Tibial artery (tissue), 4 donors: ENCODE results near the gene ETS2.

Experiments
- DNase-seq, 2 donors: peaks; one replicate each; pipeline ENCODE4 v3.0.0-alpha.2; 2019
- H3K27ac ChIP-seq, 2 donors: fragments of 200-600 bp; sonication (generic) in 1 of 2; 1 replicate in 1 of 2; 2 replicates in 1 of 2; pipeline ENCODE4 v1.5.1; 2018 to 2019; ENCODE audit warnings: mild to moderate bottlenecking in 1 of 2
- H3K27me3 ChIP-seq, 2 donors: fragments of 200-600 bp; sonication (generic) in 1 of 2; one replicate each; pipeline versions ENCODE4 v1.5.1 to v1.6.0; 2016 to 2019
- H3K36me3 ChIP-seq, 3 donors: fragments of 200-600 bp; sonication (generic) in 2 of 3; one replicate each; pipeline ENCODE4 v1.5.1; 2016 to 2019; ENCODE audit warnings: mild to moderate bottlenecking in 2 of 3
- H3K4me1 ChIP-seq, 4 donors: fragments of 200-600 bp; sonication (generic) in 2 of 4; 1 replicate in 3 of 4; 2 replicates in 1 of 4; pipeline ENCODE4 v1.5.1; 2016 to 2019
- H3K4me3 ChIP-seq, 2 donors: fragments of 200-600 bp; sonication (generic) in 1 of 2; 1 replicate in 1 of 2; 2 replicates in 1 of 2; pipeline ENCODE4 v1.5.1; 2018 to 2019; ENCODE audit warnings: mild to moderate bottlenecking in 2 of 2
- H3K9me3 ChIP-seq, 3 donors: fragments of 200-600 bp; sonication (generic) in 1 of 3; one replicate each; pipeline ENCODE4 v1.5.1; 2016 to 2019
- CTCF ChIP-seq, 2 experiments: fragments of 200-600 bp in 1 of 2; fragments of 450-650 bp in 1 of 2; IDR thresholded peaks; one replicate each; pipeline ENCODE4 v1.5.1; 2017 to 2019; ENCODE audit warnings: antibody characterized with exemption in 2 of 2, mild to moderate bottlenecking in 1 of 2, moderate library complexity in 1 of 2
- intact Hi-C: fragments of 100-400 bp; cut with DNase I; formaldehyde crosslinking; loops from one replicate; pipeline ENCODE4 v1.15.0; 2023; ENCODE audit warnings: low total_unique reads

Gene ETS2

DNA sequence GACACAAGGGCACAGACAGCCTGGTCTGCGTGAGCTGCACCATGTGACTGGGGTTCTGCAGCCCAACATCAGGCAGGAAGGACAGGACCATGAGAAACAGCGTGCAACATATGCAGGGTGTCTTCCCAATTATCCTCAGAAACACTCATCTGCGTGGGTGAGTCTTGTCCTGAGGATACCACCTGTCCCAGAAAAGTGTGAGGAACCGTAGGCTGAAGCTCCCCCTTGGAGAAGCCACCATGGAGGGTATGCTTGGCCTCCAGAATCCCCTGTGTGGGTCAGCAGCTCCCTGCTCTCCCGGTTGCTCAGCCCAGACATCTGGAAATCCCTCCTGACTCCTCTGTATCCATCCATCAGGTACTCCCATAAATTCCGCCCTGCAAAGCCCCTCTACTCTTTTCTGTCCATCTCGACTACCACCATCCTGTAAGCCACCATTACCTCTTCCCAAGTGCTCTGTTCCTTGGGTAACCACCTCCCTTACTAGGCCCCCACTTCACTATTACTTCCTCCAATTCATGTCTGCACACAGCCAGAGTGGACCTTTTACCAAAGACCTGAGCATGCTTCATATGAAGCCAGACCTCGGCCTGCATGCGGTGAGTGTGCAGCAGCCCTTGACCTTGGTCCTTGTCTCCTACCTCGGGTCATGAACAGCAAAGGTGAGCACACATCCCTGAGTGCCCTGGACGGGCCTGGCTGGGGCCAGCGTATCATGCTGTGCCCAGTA lies 33.0 kb downstream of the ETS2 start:
- no peaks in the 10 kb centered on the region for H3K9me3 ChIP-seq
- intact Hi-C loops = loop anchor here (10.0 kb wide), 1 partner anchor 56 kb away; no protein-coding TSS in a partner anchor
- H3K36me3 ChIP-seq = no peaks in the 10 kb centered on the region
- no peak overlapping the region for H3K27ac ChIP-seq
- no peaks in the 10 kb centered on the region for H3K27me3 ChIP-seq
- no peak overlapping the region for H3K4me3 ChIP-seq
- peaks cover 0 to 18% (median 5%) of the 10 kb centered on the region in 4 donors for H3K4me1 ChIP-seq
- no peak for DNase-seq
- no peak for TF ChIP-seq CTCF (IDR thresholded peaks at IDR 0.05)

GRCh38 chr21:38839328-38840286 lies 33.9 kb downstream of the ETS2 start:
- Histone ChIP-seq H3K9me3 (no peaks in the 10 kb centered on the region), H3K27ac (no peak overlapping the region), H3K36me3 (no peaks in the 10 kb centered on the region), H3K4me3 (no peak overlapping the region), H3K4me1 (peaks cover 0 to 24% (median 6%) of the 10 kb centered on the region in 4 donors), H3K27me3 (no peaks in the 10 kb centered on the region)
- DNase-seq = no peak
- no peak for TF ChIP-seq CTCF (IDR thresholded peaks at IDR 0.05)
- intact Hi-C loops = loop anchor here (10.0 kb wide), 1 partner anchor 55 kb away; no protein-coding TSS in a partner anchor

- no peaks in the 10 kb centered on the region for H3K36me3 ChIP-seq
- no peak overlapping the region for H3K4me3 ChIP-seq
- H3K27ac ChIP-seq = no peak overlapping the region
- no peaks in the 10 kb centered on the region for H3K9me3 ChIP-seq
- peaks cover 0 to 24% (median 6%) of the 10 kb centered on the region in 4 donors for H3K4me1 ChIP-seq
- intact Hi-C loops = no loop called here
- no peak for DNase-seq
- no peak for TF ChIP-seq CTCF (IDR thresholded peaks at IDR 0.05)
- no peaks in the 10 kb centered on the region for H3K27me3 ChIP-seq
Observed at GRCh38 chr21:38840456-38841300, 34.9 kb downstream of the ETS2 start.

GRCh38 chr21:38841472-38841871 lies 35.7 kb downstream of the ETS2 start:
- no peaks in the 10 kb centered on the region for H3K27me3 ChIP-seq
- H3K4me1 ChIP-seq = peaks cover 0 to 24% (median 6%) of the 10 kb centered on the region in 4 donors
- H3K4me3 ChIP-seq = no peak overlapping the region
- DNase-seq = no peak
- no peak overlapping the region for H3K27ac ChIP-seq
- no peaks in the 10 kb centered on the region for H3K36me3 ChIP-seq
- intact Hi-C loops = no loop called here
- TF ChIP-seq CTCF (IDR thresholded peaks at IDR 0.05) = no peak
- H3K9me3 ChIP-seq = no peaks in the 10 kb centered on the region

DNA sequence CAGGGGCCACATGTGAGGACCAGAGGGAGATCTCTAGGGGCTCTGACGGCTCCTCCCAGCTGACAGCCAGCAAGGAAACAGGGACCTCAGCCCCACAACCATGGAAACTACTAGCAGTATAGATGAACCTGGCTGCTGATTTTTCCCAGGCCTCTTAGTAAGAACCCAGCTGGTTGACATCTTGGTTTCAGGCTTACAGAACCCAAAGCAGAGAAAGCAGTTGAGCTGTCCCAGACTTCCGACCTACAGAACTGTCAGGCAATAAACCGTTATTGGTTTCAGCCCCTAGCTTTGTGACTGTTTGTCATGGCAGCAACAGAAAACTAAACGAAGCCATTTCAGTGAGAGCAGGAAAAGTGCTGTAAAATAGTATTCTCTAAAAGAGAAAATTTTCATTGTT lies 36.4 kb downstream of the ETS2 start:
- Histone ChIP-seq H3K27me3 (no peaks in the 10 kb centered on the region), H3K4me1 (peaks cover 0 to 24% (median 6%) of the 10 kb centered on the region in 4 donors), H3K27ac (no peak overlapping the region), H3K4me3 (no peak overlapping the region), H3K36me3 (no peaks in the 10 kb centered on the region), H3K9me3 (no peaks in the 10 kb centered on the region)
- no peak for TF ChIP-seq CTCF (IDR thresholded peaks at IDR 0.05)
- intact Hi-C loops = no loop called here
- no peak for DNase-seq
